ENCODE measurements around the gene RBKS. TPM values are rescaled to one million over a fixed set of nuclear protein-coding genes. Genes with fewer than 3 reads are reported as not detected.
A peak's percentile ranks its signal among the peaks of the same experiment; 100 is the strongest.

The RBKS gene
- total RNA-seq, 1 experiment from 2014 or later = 1.7 TPM

GRCh38 chr2:27891673-27892105 is 1.5 kb upstream of the RBKS start:
- peak overlapping the region; percentile 97 for H3K4me3 Mint-ChIP-seq
- no peaks in the 10 kb centered on the region for H3K36me3 Mint-ChIP-seq
- ChIA-PET CTCF (no interaction called here), POLR2A (interaction anchor here (2.2 kb wide), 1 partner anchor 139 kb away, joined by 7 read pairs; no protein-coding TSS in a partner anchor)
- H3K27me3 Mint-ChIP-seq (ENCODE audit: low read depth) = no peaks in the 10 kb centered on the region
- no peak for TF ChIP-seq TEAD4 (CRISPR knock-in tag; IDR thresholded peaks at IDR 0.05)
- no peak for TF ChIP-seq NR1H2 (CRISPR knock-in tag; IDR thresholded peaks at IDR 0.05)
- no peak for TF ChIP-seq ZNF121 (CRISPR knock-in tag; IDR thresholded peaks at IDR 0.05)
- TF ChIP-seq IRF1 (CRISPR knock-in tag; IDR thresholded peaks at IDR 0.05) = no peak
- TF ChIP-seq ZNF416 (CRISPR knock-in tag; IDR thresholded peaks at IDR 0.05) = no peak
- TF ChIP-seq, protein P1, sequence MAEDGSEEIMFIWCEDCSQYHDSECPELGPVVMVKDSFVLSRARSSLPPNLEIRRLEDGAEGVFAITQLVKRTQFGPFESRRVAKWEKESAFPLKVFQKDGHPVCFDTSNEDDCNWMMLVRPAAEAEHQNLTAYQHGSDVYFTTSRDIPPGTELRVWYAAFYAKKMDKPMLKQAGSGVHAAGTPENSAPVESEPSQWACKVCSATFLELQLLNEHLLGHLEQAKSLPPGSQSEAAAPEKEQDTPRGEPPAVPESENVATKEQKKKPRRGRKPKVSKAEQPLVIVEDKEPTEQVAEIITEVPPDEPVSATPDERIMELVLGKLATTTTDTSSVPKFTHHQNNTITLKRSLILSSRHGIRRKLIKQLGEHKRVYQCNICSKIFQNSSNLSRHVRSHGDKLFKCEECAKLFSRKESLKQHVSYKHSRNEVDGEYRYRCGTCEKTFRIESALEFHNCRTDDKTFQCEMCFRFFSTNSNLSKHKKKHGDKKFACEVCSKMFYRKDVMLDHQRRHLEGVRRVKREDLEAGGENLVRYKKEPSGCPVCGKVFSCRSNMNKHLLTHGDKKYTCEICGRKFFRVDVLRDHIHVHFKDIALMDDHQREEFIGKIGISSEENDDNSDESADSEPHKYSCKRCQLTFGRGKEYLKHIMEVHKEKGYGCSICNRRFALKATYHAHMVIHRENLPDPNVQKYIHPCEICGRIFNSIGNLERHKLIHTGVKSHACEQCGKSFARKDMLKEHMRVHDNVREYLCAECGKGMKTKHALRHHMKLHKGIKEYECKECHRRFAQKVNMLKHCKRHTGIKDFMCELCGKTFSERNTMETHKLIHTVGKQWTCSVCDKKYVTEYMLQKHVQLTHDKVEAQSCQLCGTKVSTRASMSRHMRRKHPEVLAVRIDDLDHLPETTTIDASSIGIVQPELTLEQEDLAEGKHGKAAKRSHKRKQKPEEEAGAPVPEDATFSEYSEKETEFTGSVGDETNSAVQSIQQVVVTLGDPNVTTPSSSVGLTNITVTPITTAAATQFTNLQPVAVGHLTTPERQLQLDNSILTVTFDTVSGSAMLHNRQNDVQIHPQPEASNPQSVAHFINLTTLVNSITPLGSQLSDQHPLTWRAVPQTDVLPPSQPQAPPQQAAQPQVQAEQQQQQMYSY (CRISPR knock-in tag; IDR thresholded peaks at IDR 0.05) = no peak
- TF ChIP-seq, protein P2, sequence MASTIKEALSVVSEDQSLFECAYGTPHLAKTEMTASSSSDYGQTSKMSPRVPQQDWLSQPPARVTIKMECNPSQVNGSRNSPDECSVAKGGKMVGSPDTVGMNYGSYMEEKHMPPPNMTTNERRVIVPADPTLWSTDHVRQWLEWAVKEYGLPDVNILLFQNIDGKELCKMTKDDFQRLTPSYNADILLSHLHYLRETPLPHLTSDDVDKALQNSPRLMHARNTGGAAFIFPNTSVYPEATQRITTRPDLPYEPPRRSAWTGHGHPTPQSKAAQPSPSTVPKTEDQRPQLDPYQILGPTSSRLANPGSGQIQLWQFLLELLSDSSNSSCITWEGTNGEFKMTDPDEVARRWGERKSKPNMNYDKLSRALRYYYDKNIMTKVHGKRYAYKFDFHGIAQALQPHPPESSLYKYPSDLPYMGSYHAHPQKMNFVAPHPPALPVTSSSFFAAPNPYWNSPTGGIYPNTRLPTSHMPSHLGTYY (CRISPR knock-in tag; IDR thresholded peaks at IDR 0.05) = no peak
- no peak for TF ChIP-seq HMGXB4 (CRISPR knock-in tag; IDR thresholded peaks at IDR 0.05)
- TF ChIP-seq, protein P3, sequence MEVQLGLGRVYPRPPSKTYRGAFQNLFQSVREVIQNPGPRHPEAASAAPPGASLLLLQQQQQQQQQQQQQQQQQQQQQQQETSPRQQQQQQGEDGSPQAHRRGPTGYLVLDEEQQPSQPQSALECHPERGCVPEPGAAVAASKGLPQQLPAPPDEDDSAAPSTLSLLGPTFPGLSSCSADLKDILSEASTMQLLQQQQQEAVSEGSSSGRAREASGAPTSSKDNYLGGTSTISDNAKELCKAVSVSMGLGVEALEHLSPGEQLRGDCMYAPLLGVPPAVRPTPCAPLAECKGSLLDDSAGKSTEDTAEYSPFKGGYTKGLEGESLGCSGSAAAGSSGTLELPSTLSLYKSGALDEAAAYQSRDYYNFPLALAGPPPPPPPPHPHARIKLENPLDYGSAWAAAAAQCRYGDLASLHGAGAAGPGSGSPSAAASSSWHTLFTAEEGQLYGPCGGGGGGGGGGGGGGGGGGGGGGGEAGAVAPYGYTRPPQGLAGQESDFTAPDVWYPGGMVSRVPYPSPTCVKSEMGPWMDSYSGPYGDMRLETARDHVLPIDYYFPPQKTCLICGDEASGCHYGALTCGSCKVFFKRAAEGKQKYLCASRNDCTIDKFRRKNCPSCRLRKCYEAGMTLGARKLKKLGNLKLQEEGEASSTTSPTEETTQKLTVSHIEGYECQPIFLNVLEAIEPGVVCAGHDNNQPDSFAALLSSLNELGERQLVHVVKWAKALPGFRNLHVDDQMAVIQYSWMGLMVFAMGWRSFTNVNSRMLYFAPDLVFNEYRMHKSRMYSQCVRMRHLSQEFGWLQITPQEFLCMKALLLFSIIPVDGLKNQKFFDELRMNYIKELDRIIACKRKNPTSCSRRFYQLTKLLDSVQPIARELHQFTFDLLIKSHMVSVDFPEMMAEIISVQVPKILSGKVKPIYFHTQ (CRISPR knock-in tag; IDR thresholded peaks at IDR 0.05) = no peak
- TF ChIP-seq FOXJ3 (CRISPR knock-in tag; IDR thresholded peaks at IDR 0.05; ENCODE audit: borderline replicate concordance) = no peak
- no peak for TF ChIP-seq PRRX2 (CRISPR knock-in tag; IDR thresholded peaks at IDR 0.05)
- TF ChIP-seq CDX4 (CRISPR knock-in tag; IDR thresholded peaks at IDR 0.05; ENCODE audit: borderline replicate concordance) = no peak
- TF ChIP-seq, protein P4, sequence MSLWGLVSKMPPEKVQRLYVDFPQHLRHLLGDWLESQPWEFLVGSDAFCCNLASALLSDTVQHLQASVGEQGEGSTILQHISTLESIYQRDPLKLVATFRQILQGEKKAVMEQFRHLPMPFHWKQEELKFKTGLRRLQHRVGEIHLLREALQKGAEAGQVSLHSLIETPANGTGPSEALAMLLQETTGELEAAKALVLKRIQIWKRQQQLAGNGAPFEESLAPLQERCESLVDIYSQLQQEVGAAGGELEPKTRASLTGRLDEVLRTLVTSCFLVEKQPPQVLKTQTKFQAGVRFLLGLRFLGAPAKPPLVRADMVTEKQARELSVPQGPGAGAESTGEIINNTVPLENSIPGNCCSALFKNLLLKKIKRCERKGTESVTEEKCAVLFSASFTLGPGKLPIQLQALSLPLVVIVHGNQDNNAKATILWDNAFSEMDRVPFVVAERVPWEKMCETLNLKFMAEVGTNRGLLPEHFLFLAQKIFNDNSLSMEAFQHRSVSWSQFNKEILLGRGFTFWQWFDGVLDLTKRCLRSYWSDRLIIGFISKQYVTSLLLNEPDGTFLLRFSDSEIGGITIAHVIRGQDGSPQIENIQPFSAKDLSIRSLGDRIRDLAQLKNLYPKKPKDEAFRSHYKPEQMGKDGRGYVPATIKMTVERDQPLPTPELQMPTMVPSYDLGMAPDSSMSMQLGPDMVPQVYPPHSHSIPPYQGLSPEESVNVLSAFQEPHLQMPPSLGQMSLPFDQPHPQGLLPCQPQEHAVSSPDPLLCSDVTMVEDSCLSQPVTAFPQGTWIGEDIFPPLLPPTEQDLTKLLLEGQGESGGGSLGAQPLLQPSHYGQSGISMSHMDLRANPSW (CRISPR knock-in tag; conservative IDR thresholded peaks at IDR 0.05; ENCODE audit: low read depth) = no peak
- TF ChIP-seq FOXK1 (CRISPR knock-in tag; IDR thresholded peaks at IDR 0.05) = no peak
- TF ChIP-seq ZNF396 (CRISPR knock-in tag; IDR thresholded peaks at IDR 0.05; ENCODE audit: borderline replicate concordance) = no peak
- no peak for TF ChIP-seq RORB (CRISPR knock-in tag; IDR thresholded peaks at IDR 0.05)
- no peak for TF ChIP-seq CBFB (CRISPR knock-in tag; IDR thresholded peaks at IDR 0.05; ENCODE audit: low read depth)
- TF ChIP-seq ZNF423 (CRISPR knock-in tag; IDR thresholded peaks at IDR 0.05) = no peak
- no peak for TF ChIP-seq GRHL2 (CRISPR knock-in tag; IDR thresholded peaks at IDR 0.05; ENCODE audit: insufficient replicate concordance, severe bottlenecking)
- H3K27ac Mint-ChIP-seq = no peak overlapping the region
- peaks cover 8% of the 10 kb centered on the region for H3K4me1 Mint-ChIP-seq
- no peaks in the 10 kb centered on the region for H3K9me3 Mint-ChIP-seq
- no peak for DNase-seq (ENCODE audit: low spot score)
- ATAC-seq = no peak

Data from WTC11 (cell line).